Trophoblast cell (in vitro differentiated cells and primary cell): ENCODE results near the gene TIMM50.
"Not testable (repeated sequence)": the region's sequence is repeated elsewhere in the genome, so short reads cannot be mapped to it uniquely, and the experiment has no call there.

Experiments
- DNase-seq, 2 donors: peaks; one replicate each; pipeline ENCODE4 v3.0.0-alpha.2; 2016
- H2AFZ ChIP-seq: 2 replicates; pipeline ENCODE4 v1.6.1; 2013; ENCODE audit warnings: low read length, moderate library complexity, mild to moderate bottlenecking; ENCODE audit not compliant: insufficient read depth, poor library complexity
- H2AK5ac ChIP-seq: 2 replicates; pipeline ENCODE4 v1.6.1; 2013; ENCODE audit warnings: mild to moderate bottlenecking, low read length
- H2BK120ac ChIP-seq: 2 replicates; pipeline ENCODE4 v1.6.1; 2013; ENCODE audit warnings: low read length, mild to moderate bottlenecking, moderate library complexity; ENCODE audit not compliant: insufficient read depth, poor library complexity
- H2BK12ac ChIP-seq: 2 replicates; pipeline ENCODE4 v1.6.1; 2013; ENCODE audit warnings: mild to moderate bottlenecking, low read length, moderate library complexity
- H2BK5ac ChIP-seq: 2 replicates; pipeline ENCODE4 v1.6.1; 2013; ENCODE audit warnings: low read length, low read depth, moderate library complexity, mild to moderate bottlenecking; ENCODE audit not compliant: poor library complexity
- H3K14ac ChIP-seq: 2 replicates; pipeline ENCODE4 v1.6.1; 2013; ENCODE audit warnings: mild to moderate bottlenecking, low read length
- H3K18ac ChIP-seq: 2 replicates; pipeline ENCODE4 v1.6.1; 2013; ENCODE audit warnings: mild to moderate bottlenecking, low read length
- H3K23ac ChIP-seq: 2 replicates; pipeline ENCODE4 v1.6.1; 2013; ENCODE audit warnings: low read length
- H3K27ac ChIP-seq: 2 replicates; pipeline ENCODE4 v1.5.1; 2013; ENCODE audit warnings: low read depth, mild to moderate bottlenecking, inconsistent platforms, low read length, moderate library complexity
- H3K27me3 ChIP-seq: 2 replicates; pipeline ENCODE4 v1.6.1; 2013; ENCODE audit warnings: inconsistent platforms, mild to moderate bottlenecking, low read length, moderate library complexity; ENCODE audit not compliant: insufficient read depth
- H3K36me3 ChIP-seq, 2 experiments: 1 replicate in 1 of 2; 2 replicates in 1 of 2; pipeline ENCODE4 v1.6.1; 2013; ENCODE audit warnings: low read length in 2 of 2, mild to moderate bottlenecking in 2 of 2, moderate library complexity in 1 of 2; ENCODE audit not compliant: insufficient read depth in 2 of 2, control insufficient read depth in 1 of 2
- H3K4ac ChIP-seq: 2 replicates; pipeline ENCODE4 v1.6.1; 2013; ENCODE audit warnings: low read depth, mild to moderate bottlenecking, low read length, moderate library complexity
- H3K4me1 ChIP-seq, 2 experiments: 1 replicate in 1 of 2; 2 replicates in 1 of 2; pipeline ENCODE4 v1.6.1; 2013; ENCODE audit warnings: low read length in 2 of 2, mild to moderate bottlenecking in 2 of 2, moderate library complexity in 1 of 2; ENCODE audit not compliant: insufficient read depth in 2 of 2, control insufficient read depth in 1 of 2
- H3K4me2 ChIP-seq: 2 replicates; pipeline ENCODE4 v1.6.1; 2013; ENCODE audit warnings: inconsistent platforms, mild to moderate bottlenecking, low read length, moderate library complexity
- H3K4me3 ChIP-seq: 2 replicates; pipeline ENCODE4 v1.5.1; 2013; ENCODE audit warnings: mild to moderate bottlenecking, low read depth, low read length, inconsistent platforms
- H3K79me1 ChIP-seq: one replicate; pipeline ENCODE4 v1.6.1; 2013; ENCODE audit warnings: low read length
- H3K79me2 ChIP-seq: 2 replicates; pipeline ENCODE4 v1.6.1; 2013; ENCODE audit warnings: low read length, mild to moderate bottlenecking; ENCODE audit not compliant: control insufficient read depth, insufficient read depth, poor library complexity
- H3K9ac ChIP-seq: 2 replicates; pipeline ENCODE4 v1.6.1; 2013; ENCODE audit warnings: mild to moderate bottlenecking, low read length
- H3K9me3 ChIP-seq: 2 replicates; pipeline ENCODE4 v1.6.1; 2013; ENCODE audit warnings: low read depth, mild to moderate bottlenecking, control low read depth, inconsistent platforms, low read length; ENCODE audit not compliant: insufficient read depth
- H4K12ac ChIP-seq: 2 replicates; pipeline ENCODE4 v1.6.1; 2013; ENCODE audit warnings: low read depth, mild to moderate bottlenecking, low read length, moderate library complexity
- H4K8ac ChIP-seq: 2 replicates; pipeline ENCODE4 v1.6.1; 2013; ENCODE audit warnings: low read depth, mild to moderate bottlenecking, low read length, moderate library complexity
- H4K91ac ChIP-seq: one replicate; pipeline ENCODE4 v1.6.1; 2013; ENCODE audit warnings: low read depth, mild to moderate bottlenecking, low read length, moderate library complexity
- WGBS: extraction: QIAGEN DNeasy Blood & Tissue Kit; methylation state at CpG from one replicate; pipeline ENCODE4 v1.1.7; 2013; ENCODE audit warnings: missing lambda C conversion rate; ENCODE audit not compliant: insufficient read length, insufficient coverage; ENCODE audit errors: extremely low coverage; 5-methylcytosine and 5-hydroxymethylcytosine counted together

The TIMM50 gene

DNA sequence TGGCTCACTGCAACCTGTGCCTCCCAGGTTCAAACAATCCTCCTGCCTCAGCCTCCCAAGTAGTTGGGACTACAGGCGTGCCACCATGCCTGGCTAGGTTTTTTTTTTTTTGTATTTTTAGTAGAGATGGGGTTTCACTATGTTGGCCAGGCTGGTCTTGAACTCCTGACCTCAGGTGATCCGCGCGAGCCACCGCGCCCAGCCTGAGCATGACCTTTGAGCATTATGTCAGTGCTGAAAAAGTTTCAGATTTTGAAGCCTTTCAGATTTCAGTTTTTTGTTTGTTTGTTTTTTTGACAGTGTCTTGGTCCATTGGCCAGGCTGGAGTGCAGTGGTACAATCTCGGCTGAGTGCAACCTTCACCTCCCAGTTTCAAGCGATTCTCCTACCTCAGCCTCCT lies 29.4 kb upstream of the TIMM50 start:
- not testable (repeated sequence) for H2AFZ ChIP-seq, H3K9me3 ChIP-seq, H4K91ac ChIP-seq, H3K9ac ChIP-seq, H2AK5ac ChIP-seq, H2BK120ac ChIP-seq, H2BK12ac ChIP-seq, H4K12ac ChIP-seq, H3K4me2 ChIP-seq, H3K14ac ChIP-seq, DNase-seq, H3K27me3 ChIP-seq, H4K8ac ChIP-seq, H3K23ac ChIP-seq, H3K79me1 ChIP-seq, H2BK5ac ChIP-seq, H3K27ac ChIP-seq, H3K18ac ChIP-seq, H3K4me3 ChIP-seq
- peak overlapping the region; percentile 56 for H3K4ac ChIP-seq
- H3K79me2 ChIP-seq: peaks cover 24% of the 10 kb centered on the region
- WGBS: no CpG with 5 or more reads among the region's 8 CpGs
- peaks cover 29 to 33% of the 10 kb centered on the region in 2 experiments for H3K36me3 ChIP-seq
- H3K4me1 ChIP-seq: peaks cover 8 to 13% of the 10 kb centered on the region in 2 experiments

DNA sequence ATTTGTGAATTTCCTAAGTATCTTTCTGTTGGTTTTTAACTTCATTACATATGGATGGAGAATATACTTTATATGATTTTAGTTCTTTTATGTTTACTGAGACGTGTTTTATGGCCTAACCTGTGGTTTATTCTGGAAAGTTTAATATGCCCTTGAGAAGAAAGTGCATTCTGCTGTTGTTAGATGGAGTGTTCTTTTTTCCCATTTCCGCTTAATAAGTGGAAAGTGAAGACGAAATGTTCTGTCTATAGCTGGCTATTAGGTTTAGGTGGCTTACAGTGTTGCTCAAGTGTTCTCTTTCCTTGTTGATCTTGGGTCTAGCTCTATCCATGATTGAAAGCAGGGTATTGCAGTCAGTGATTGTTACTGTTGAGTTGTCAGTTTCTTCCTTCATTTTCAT lies 17.2 kb upstream of the TIMM50 start:
- no peak overlapping the region for H2AK5ac ChIP-seq
- WGBS: no CpG with 5 or more reads among the region's 3 CpGs
- H3K14ac ChIP-seq: no peak overlapping the region

DNA sequence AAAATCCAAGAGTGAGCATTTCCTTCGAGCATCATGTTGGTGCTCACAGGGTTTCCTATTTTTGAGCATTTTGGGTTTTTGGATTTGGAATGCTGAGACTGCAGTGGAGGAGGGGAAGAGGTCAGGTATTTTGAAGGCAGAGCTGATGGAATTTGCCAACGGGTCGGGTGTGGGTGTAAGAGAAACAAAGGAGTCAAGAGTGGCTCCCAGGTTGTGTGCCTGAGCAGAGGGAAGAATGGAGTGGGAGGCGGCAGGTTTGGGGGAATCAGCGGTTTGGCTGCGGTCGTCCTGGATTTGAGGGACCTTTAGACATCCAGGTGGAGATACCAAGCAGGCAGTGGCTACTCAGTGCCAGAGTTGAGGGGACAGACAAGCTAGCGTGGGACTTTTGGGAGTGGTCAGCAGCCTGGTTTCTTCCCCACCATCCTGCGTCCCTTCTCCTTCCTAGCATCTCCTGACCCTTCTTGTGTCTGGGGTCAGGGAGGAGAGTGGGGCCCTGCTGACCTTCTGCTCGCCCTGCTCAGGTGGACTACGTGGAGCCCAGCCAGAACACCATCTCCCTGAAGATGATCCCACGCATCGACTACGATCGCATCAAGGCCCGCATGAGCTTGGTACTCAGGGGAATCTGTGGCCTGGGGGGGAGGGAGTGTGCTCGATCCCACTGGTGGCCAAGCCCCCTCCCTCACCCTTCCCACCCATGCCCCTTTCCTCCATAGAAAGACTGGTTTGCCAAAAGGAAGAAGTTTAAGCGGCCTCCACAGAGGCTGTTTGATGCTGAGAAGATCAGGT lies 14.5 kb upstream of the TIMM50 start:
- WGBS: no CpG with 5 or more reads among the region's 18 CpGs
- Histone ChIP-seq H2AFZ (no peak overlapping the region), H3K27me3 (no peaks in the 10 kb centered on the region), H2BK120ac (no peak overlapping the region), H2BK12ac (no peak overlapping the region), H3K27ac (no peak overlapping the region), H3K4me3 (no peak overlapping the region), H3K18ac (no peak overlapping the region), H2BK5ac (no peak overlapping the region), H2AK5ac (no peak overlapping the region), H3K4me1 (no peaks in the 10 kb centered on the region), H3K4ac (no peak overlapping the region), H3K79me2 (no peaks in the 10 kb centered on the region), H3K4me2 (no peak overlapping the region), H3K79me1 (no peaks in the 10 kb centered on the region), H3K23ac (no peak overlapping the region), H4K12ac (no peak overlapping the region), H3K9me3 (no peaks in the 10 kb centered on the region), H3K36me3 (peaks cover 69 to 70% of the 10 kb centered on the region in 2 experiments), H3K14ac (no peak overlapping the region), H4K8ac (no peak overlapping the region), H4K91ac (no peak overlapping the region), H3K9ac (no peak overlapping the region)
- DNase-seq: no peak

More for the DNA sequence above, 17.2 kb upstream of the TIMM50 start:
- no peak for DNase-seq
- peaks cover 3% of the 10 kb centered on the region for H3K9me3 ChIP-seq
- H2BK120ac ChIP-seq: no peak overlapping the region
- H3K4ac ChIP-seq: no peak overlapping the region
- H3K18ac ChIP-seq: no peak overlapping the region
- no peaks in the 10 kb centered on the region for H3K27me3 ChIP-seq
- no peaks in the 10 kb centered on the region for H3K79me1 ChIP-seq
- H4K91ac ChIP-seq: no peak overlapping the region
- no peak overlapping the region for H3K27ac ChIP-seq
- no peak overlapping the region for H3K4me3 ChIP-seq
- no peak overlapping the region for H3K4me2 ChIP-seq
- H3K36me3 ChIP-seq: peaks cover 69% of the 10 kb centered on the region in 2 experiments
- H3K79me2 ChIP-seq: no peaks in the 10 kb centered on the region
- no peaks in the 10 kb centered on the region for H3K4me1 ChIP-seq
- no peak overlapping the region for H4K12ac ChIP-seq
- no peak overlapping the region for H3K23ac ChIP-seq
- H3K9ac ChIP-seq: no peak overlapping the region
- H2BK5ac ChIP-seq: no peak overlapping the region
- H2AFZ ChIP-seq: no peak overlapping the region
- no peak overlapping the region for H2BK12ac ChIP-seq
- H4K8ac ChIP-seq: no peak overlapping the region

DNA sequence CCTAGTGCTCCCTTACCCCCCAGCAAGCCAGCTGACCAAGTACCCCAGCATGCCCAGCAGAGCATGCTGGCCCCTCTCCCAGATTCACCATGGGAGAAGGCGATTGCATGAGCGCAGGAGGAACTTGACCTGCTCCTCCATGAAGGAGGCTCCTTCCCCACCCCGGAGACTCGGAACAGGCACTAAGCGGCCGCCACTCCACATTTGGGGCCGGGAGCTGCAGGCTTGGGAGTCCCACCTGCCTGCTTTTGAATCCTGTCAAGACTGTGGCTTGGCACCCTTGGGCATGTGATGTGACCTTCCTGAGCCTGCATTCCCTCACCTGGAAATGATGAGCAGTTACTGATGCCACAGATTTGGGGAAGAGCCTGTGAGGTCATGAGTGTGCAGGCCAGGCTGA lies 12.7 kb upstream of the TIMM50 start:
- H3K9ac ChIP-seq: no peak overlapping the region
- H3K36me3 ChIP-seq: peaks cover 82 to 84% of the 10 kb centered on the region in 2 experiments
- H3K18ac ChIP-seq: no peak overlapping the region
- H3K4me3 ChIP-seq: no peak overlapping the region
- no peak overlapping the region for H3K4me2 ChIP-seq
- no peak overlapping the region for H3K23ac ChIP-seq
- no peak overlapping the region for H4K8ac ChIP-seq
- H2BK5ac ChIP-seq: no peak overlapping the region
- H4K91ac ChIP-seq: no peak overlapping the region
- H3K79me1 ChIP-seq: no peaks in the 10 kb centered on the region
- no peak overlapping the region for H4K12ac ChIP-seq
- H2AK5ac ChIP-seq: no peak overlapping the region
- DNase-seq: no peak
- no peak overlapping the region for H3K14ac ChIP-seq
- no peak overlapping the region for H2BK12ac ChIP-seq
- no peaks in the 10 kb centered on the region for H3K79me2 ChIP-seq
- H2BK120ac ChIP-seq: no peak overlapping the region
- WGBS: no CpG with 5 or more reads among the region's 7 CpGs
- H3K27ac ChIP-seq: no peak overlapping the region
- H3K4me1 ChIP-seq: no peaks in the 10 kb centered on the region
- no peak overlapping the region for H2AFZ ChIP-seq
- H3K4ac ChIP-seq: no peak overlapping the region
- H3K27me3 ChIP-seq: no peaks in the 10 kb centered on the region
- no peaks in the 10 kb centered on the region for H3K9me3 ChIP-seq
